Hematopoietic multipotent progenitor cell treated with erythropoietin and hydrocortisone succinate and interleukin-3 and kit ligand, for 17 days (in vitro differentiated cells): ENCODE data around the gene GTF2IRD2.
"Not testable (repeated sequence)": the region's sequence is repeated elsewhere in the genome, so short reads cannot be mapped to it uniquely, and the experiment has no call there.

Experiments used
- DNase-seq: peaks from one replicate; pipeline ENCODE4 v3.0.0-alpha.2; 2015; ENCODE audit warnings: low spot score

The GTF2IRD2 gene

GRCh38 chr7:74850833-74851721 is at the start of gene GTF2IRD2:
TSS of gene GTF2IRD2 (minus strand) at chr7:74851605. CDS start at chr7:74836378, 15,227 bp downstream.
- DNase-seq, result peak; percentile 52

GRCh38 chr7:74890158-74891123 is 39.0 kb upstream of the GTF2IRD2 start:
- DNase-seq, result peak; percentile 77

GRCh38 chr7:74889518-74890129 is 38.2 kb upstream of the GTF2IRD2 start:
- DNase-seq, result not testable (repeated sequence)

DNA sequence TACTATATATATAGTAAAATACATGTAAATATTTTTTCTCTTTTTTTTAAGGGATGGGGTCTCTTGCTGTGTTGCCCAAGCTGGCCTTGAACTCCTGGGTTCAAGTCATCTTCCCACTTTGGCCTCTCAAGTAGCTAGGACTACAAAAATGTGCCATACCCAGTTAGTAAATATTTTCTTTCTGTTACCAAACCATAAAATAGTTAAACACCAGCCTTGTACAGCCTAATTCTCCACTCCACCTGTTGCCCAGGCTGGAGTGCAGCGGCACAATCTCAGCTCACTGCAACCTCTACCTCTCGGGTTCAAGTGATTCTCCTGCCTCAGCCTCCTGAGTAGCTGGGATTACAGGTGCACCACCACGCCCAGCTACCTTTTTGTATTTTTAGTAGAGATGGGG is 33.9 kb upstream of the GTF2IRD2 start:
- DNase-seq, result not testable (repeated sequence)

GRCh38 chr7:74882110-74882509 is 30.7 kb upstream of the GTF2IRD2 start:
- DNase-seq, result not testable (repeated sequence)

DNA sequence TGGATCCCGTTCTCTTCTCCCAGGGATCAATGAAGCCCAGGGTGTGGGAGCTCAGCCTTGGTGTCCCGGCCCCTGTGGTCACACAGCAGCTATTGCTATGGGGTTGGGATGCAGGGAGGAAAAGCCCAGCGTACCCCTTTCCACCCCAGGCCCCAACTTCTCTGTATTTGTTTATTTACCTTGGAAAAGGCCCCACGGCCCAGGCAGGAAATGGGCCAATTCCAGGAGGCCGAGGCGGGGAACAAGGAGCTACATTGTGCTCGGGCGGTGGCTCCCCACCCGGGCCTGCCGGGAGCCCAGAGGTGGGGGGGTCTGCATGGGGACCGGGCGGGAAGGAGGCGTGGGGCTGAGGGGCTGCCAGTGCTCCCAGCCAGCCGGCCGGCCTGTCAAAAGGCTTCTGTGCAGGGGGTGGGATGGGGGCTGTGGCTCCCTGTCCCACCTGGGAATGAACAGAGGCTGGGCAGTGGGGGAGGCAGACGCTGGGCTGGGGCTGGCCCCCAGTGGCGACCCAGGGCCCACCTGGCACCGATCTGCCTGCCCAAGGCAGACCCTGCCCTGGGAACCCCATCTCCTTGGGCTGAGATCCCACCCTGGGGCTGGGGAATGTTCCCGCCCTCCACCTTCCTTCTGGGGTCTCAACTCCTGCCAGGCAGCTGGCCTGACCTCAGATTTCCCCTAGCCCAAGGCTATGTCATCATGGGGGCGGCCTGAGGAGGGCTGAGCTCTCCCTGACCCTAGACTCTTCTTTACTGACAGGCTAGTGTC is 23.5 kb upstream of the GTF2IRD2 start:
- not testable (repeated sequence) for DNase-seq

- DNase-seq, result not testable (repeated sequence)
Observed at GRCh38 chr7:74874104-74874747, 22.8 kb upstream of the GTF2IRD2 start.

GRCh38 chr7:74872542-74872941 is 21.1 kb upstream of the GTF2IRD2 start:
- DNase-seq, result not testable (repeated sequence)

GRCh38 chr7:74865777-74866176 is 14.4 kb upstream of the GTF2IRD2 start:
- not testable (repeated sequence) for DNase-seq

GRCh38 chr7:74849853-74850252 is 1.6 kb downstream of the GTF2IRD2 start:
- not testable (repeated sequence) for DNase-seq

DNA sequence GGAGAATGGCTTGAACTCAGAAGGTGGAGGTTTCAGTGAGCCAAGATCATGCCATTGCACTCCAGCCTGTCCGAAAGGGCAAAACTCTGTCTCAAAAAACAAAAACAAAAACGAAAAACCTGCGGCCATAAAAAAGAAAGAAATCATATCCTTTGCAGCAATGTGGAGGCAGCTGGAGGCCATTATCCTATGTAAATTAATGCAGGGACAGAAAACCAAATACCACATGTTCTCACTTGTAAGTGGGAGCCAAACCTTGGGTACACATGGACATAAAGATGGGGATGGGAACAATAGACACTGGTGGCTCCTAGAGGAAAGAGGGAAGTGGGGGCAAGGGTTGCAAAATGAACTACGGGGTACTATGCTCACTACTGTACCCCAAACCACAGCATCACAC is 21.0 kb downstream of the GTF2IRD2 start:
- not testable (repeated sequence) for DNase-seq

- DNase-seq, result not testable (repeated sequence)
Observed at GRCh38 chr7:74829959-74830358, 21.4 kb downstream of the GTF2IRD2 start.

DNA sequence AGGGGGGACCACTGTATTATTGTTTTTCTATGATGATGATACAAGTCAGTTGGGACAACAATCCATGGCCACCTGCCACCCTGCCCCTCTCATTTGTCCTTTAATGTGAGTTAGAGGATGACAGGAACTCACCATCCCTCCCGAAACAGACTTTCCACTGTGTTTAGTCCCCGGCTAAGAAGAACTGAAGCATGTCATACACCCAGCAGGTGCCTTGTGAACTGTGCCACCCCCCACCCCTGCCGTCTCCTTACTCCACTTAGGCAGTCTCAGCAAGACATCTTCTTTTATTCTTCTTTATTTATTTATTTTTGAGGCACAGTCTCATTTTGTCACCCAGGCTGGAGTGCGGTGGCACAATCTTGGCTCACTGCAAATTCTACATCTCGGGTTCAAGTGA is 30.1 kb downstream of the GTF2IRD2 start:
- DNase-seq, result not testable (repeated sequence)

DNA sequence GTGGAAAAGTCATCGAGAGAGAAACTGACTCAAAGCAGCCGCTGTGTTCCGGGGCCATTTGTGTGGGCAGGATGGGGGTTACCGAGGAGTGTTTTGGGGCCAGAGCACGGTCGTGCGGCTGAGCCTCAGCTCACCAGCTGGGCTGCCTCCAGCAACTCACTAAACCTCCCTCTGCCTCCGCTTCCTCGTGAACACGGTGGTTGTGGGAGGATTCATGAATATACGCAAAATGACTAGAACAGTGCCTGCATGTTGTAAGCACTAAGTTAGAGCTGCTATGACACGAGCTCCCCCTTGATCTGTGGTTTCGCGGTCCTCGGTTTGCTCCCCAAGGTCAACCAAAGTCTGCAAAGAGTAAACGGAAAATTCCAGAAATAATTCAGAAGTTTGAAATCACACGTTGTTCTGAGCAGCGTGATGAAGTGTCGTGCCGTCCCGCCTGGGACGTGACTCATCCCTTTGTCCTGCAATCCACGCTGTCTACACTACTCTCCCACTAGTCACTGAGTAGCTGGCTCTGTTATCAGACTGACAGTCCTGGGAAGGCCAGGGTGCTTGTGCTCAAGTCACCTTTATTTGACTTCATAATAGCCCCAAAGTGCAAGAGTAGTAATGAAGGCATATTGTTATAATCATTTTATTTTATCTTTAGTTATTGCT is 31.1 kb downstream of the GTF2IRD2 start:
- DNase-seq, result not testable (repeated sequence)

DNA sequence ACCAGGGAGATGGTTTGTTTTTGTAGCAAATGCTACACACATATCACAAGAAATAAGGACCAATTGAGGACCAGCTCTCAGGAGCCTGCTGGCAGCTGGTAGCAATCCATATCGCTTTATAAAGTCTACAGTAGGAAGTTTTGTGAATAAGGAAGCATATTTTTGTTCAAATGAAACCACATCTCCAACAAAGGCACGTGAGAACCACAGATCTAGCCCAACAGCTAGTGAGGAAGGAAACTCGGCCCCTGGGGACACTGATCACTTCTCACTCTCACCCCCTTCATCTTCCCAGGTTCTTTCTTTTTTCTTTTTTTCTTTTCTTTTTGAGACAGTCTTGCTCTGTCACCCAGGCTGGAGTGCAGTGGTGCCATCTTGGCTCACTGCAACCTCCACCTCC is 35.5 kb downstream of the GTF2IRD2 start:
- DNase-seq, result not testable (repeated sequence)

DNA sequence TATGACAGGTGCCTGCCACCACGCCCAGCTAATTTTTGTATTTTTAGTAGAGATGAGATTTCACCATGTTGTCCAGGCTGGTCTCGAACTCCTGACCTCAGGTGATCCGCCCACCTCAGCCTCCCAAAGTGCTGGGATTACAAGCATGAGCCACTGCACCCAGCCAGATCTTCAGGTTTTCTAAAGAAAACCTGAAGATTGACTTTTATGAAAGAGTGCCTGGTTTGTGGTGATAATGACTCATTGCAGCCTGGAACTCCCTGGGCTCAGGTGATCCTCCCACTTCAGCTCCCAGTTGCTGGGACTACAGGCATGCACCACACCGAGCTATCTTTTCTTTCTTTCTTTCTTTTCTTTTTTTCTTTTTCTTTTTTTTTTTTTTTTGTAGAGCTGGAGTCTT is 52.8 kb downstream of the GTF2IRD2 start:
- not testable (repeated sequence) for DNase-seq

DNA sequence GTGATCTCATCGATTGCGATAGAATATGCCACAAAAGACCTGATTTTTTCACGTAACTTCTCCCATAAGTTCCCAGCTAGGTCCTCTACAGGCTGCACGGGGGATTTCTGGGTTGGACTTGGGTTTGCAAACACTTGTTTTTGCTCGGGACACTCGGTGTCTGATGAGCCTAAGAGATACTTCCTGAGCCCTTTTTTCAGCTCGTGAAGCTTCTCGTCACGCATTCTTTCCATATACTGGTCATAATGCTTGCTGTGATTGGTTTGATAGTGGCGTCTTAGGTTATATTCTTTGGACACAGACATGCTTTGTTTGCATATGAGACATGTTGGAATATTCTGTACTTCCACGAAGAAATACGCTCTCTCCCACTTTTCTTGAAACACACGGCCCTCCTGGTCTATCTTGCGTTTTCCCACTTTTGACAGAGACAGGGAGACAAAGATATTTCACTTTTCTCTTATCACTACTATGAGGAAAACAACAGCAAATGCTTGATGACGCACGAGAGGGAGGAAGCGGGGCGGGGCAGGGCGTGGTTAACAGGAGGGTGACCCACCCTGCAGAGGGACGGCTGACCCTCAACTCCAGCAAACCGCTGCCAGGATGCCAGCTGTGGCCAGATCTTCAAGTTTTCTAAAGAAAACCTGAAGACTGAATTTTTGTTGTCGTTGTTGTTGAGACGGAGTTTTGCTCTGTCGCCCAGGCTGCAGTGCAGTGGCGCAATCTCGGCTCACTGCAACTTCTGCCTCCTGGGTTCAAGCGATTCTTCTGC is 53.4 kb downstream of the GTF2IRD2 start:
- not testable (repeated sequence) for DNase-seq

DNA sequence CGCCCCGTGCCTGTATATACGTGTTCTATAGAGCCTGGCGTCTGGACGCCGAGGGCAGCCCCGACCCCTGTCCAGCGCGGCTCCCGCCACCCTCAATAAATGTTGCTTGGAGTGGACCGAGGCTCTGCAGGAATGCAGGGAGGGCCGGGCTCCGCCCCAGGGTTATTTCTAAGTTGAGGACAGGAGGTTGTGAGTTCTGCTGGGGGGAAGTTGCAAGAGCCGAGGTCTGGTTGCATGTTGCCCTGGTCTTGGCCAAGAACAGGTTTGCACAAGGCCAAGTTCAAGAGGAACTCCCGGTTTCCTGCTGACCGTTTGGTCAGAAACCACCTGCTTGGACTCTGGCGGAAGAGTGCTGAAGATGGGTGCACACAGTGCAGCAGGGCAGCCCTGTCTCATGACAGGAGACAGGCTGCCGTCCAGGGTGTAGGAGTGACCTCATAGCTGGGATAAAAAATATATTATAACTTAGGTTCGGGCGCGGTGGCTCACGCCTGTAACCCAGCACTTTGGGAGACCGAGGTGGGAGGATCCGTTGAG is 62.1 kb downstream of the GTF2IRD2 start:
- DNase-seq, result not testable (repeated sequence)
